ENCODE results near the gene INO80E. TPM values are rescaled to one million over a fixed set of nuclear protein-coding genes. Genes with fewer than 3 reads are reported as not detected.
"Not testable (repeated sequence)": the region's sequence is repeated elsewhere in the genome, so short reads cannot be mapped to it uniquely, and the experiment has no call there.

The INO80E gene
- total RNA-seq, 2 experiments from 2014 or later: 84.1 to 94.0 TPM

- H3K27me3 Mint-ChIP-seq: peaks cover 56% of the 10 kb centered on the region
- ChIA-PET CTCF (interaction anchor here (0.6 to 4.6 kb wide), 21 partner anchors 8 to 389 kb away, joined by 3 to 63 read pairs (median 6); partner anchors contain the start of genes C16orf92, HIRIP3 and TBX6), POLR2A (no interaction called here)
- H3K4me1 Mint-ChIP-seq (ENCODE audit: low read depth): peaks cover 23% of the 10 kb centered on the region
- no peak within 1 kb of the TSS for H3K27ac Mint-ChIP-seq
- H3K4me3 Mint-ChIP-seq: no peak within 1 kb of the TSS
- no peaks in the 10 kb centered on the region for H3K9me3 Mint-ChIP-seq
- intact Hi-C loops (cut with micrococcal nuclease): no loop called here
- no peaks in the 10 kb centered on the region for H3K36me3 Mint-ChIP-seq
- no peak for DNase-seq
These were observed 34.9 kb downstream of the INO80E start, which contains the start of gene TLCD3B for GRCh38 chr16:30030841-30031413. TSS of gene TLCD3B (minus strand) at chr16:30031271. CDS start at chr16:30030527, 744 bp downstream.

GRCh38 chr16:30031477-30031918 is 35.5 kb downstream of the INO80E start:
- peaks cover 23% of the 10 kb centered on the region for H3K4me1 Mint-ChIP-seq (ENCODE audit: low read depth)
- no peaks in the 10 kb centered on the region for H3K9me3 Mint-ChIP-seq
- POLR2A ChIA-PET: interaction anchor here (1.1 kb wide), 2 partner anchors 21 to 23 kb away, joined by 3 read pairs; a partner anchor contains a TSS
- no peak overlapping the region for H3K4me3 Mint-ChIP-seq
- H3K27me3 Mint-ChIP-seq: peaks cover 56% of the 10 kb centered on the region
- H3K27ac Mint-ChIP-seq: no peak overlapping the region
- DNase-seq: no peak
- intact Hi-C loops (cut with micrococcal nuclease): no loop called here
- H3K36me3 Mint-ChIP-seq: no peaks in the 10 kb centered on the region
- CTCF ChIA-PET: interaction anchor here (0.5 to 4.6 kb wide), 41 partner anchors 8 to 390 kb away, joined by 3 to 63 read pairs (median 5); partner anchors contain the start of genes C16orf92, HIRIP3, KCTD13 and KIF22

GRCh38 chr16:30032083-30032819 is 36.2 kb downstream of the INO80E start:
- POLR2A ChIA-PET: interaction anchor here (0.6 to 1.1 kb wide), 5 partner anchors 21 to 1055 kb away, joined by 3 to 5 read pairs (median 3); a partner anchor contains a TSS
- CTCF ChIA-PET: interaction anchor here (0.5 to 4.6 kb wide), 64 partner anchors 8 to 554 kb away, joined by 3 to 63 read pairs (median 4); partner anchors contain the start of genes ALDOA, C16orf92, HIRIP3 and INO80E
- Mint-ChIP-seq H3K27me3 (peaks cover 49% of the 10 kb centered on the region), H3K4me1 (ENCODE audit: low read depth) (peaks cover 23% of the 10 kb centered on the region), H3K27ac (no peak overlapping the region), H3K4me3 (no peak overlapping the region), H3K36me3 (no peaks in the 10 kb centered on the region), H3K9me3 (no peaks in the 10 kb centered on the region)
- intact Hi-C loops (cut with micrococcal nuclease): no loop called here
- DNase-seq: peak; percentile 77

- ChIA-PET POLR2A (no interaction called here), CTCF (interaction anchor here (0.8 to 4.6 kb wide), 17 partner anchors 10 to 334 kb away, joined by 3 to 63 read pairs (median 5); partner anchors contain the start of genes ALDOA, C16orf92 and MVP)
- H3K27ac Mint-ChIP-seq: no peak overlapping the region
- DNase-seq: peak; percentile 68
- peaks cover 41% of the 10 kb centered on the region for H3K27me3 Mint-ChIP-seq
- intact Hi-C loops (cut with micrococcal nuclease): no loop called here
- no peaks in the 10 kb centered on the region for H3K9me3 Mint-ChIP-seq
- H3K36me3 Mint-ChIP-seq: no peaks in the 10 kb centered on the region
- H3K4me3 Mint-ChIP-seq: no peak overlapping the region
- peaks cover 23% of the 10 kb centered on the region for H3K4me1 Mint-ChIP-seq (ENCODE audit: low read depth)
These were observed 37.2 kb downstream of the INO80E start for GRCh38 chr16:30033270-30033669.

GRCh38 chr16:30040221-30040620 is 44.2 kb downstream of the INO80E start:
- Mint-ChIP-seq H3K27ac (no peak overlapping the region), H3K4me1 (ENCODE audit: low read depth) (peaks cover 3% of the 10 kb centered on the region), H3K9me3 (no peaks in the 10 kb centered on the region), H3K36me3 (no peaks in the 10 kb centered on the region), H3K4me3 (no peak overlapping the region), H3K27me3 (peaks cover 6% of the 10 kb centered on the region)
- CTCF ChIA-PET: interaction anchor here (0.6 to 2.6 kb wide), 3 partner anchors 9 to 224 kb away, joined by 3 to 11 read pairs (median 8); partner anchors contain the start of genes PAGR1 and TLCD3B
- intact Hi-C loops (cut with micrococcal nuclease): no loop called here
- POLR2A ChIA-PET: no interaction called here
- DNase-seq: no peak

GRCh38 chr16:30040690-30041089 is 44.6 kb downstream of the INO80E start:
- H3K4me3 Mint-ChIP-seq; POLR2A ChIA-PET; DNase-seq; H3K27ac Mint-ChIP-seq; H3K9me3 Mint-ChIP-seq; H3K4me1 Mint-ChIP-seq (ENCODE audit: low read depth); intact Hi-C loops (cut with micrococcal nuclease); H3K36me3 Mint-ChIP-seq; H3K27me3 Mint-ChIP-seq: not testable (repeated sequence)
- CTCF ChIA-PET: interaction anchor here (1.2 to 2.6 kb wide), 2 partner anchors 9 to 15 kb away, joined by 6 to 11 read pairs; partner anchors contain the start of gene TLCD3B

GRCh38 chr16:30041841-30042240 is 45.8 kb downstream of the INO80E start:
- ChIA-PET POLR2A (interaction anchor here (0.7 kb wide), 1 partner anchor 45 kb away, joined by 3 read pairs; the partner anchor contains the start of gene INO80E), CTCF (interaction anchor here (1.2 to 3.3 kb wide), 6 partner anchors 10 to 51 kb away, joined by 5 to 17 read pairs (median 8); partner anchors contain the start of genes TBX6 and TLCD3B)
- Mint-ChIP-seq H3K4me1 (ENCODE audit: low read depth) (peaks cover 8% of the 10 kb centered on the region), H3K27me3 (peaks cover 3% of the 10 kb centered on the region), H3K4me3 (no peak overlapping the region), H3K9me3 (no peaks in the 10 kb centered on the region), H3K36me3 (no peaks in the 10 kb centered on the region), H3K27ac (no peak overlapping the region)
- no peak for DNase-seq
- intact Hi-C loops (cut with micrococcal nuclease): no loop called here

GRCh38 chr16:30046178-30046577 is 50.1 kb downstream of the INO80E start:
- Mint-ChIP-seq H3K4me3 (no peak overlapping the region), H3K27ac (no peak overlapping the region), H3K36me3 (no peaks in the 10 kb centered on the region), H3K4me1 (ENCODE audit: low read depth) (peaks cover 12% of the 10 kb centered on the region), H3K27me3 (no peaks in the 10 kb centered on the region), H3K9me3 (no peaks in the 10 kb centered on the region)
- ChIA-PET POLR2A (no interaction called here), CTCF (interaction anchor here (1.2 kb wide), 1 partner anchor 14 kb away, joined by 3 read pairs; no protein-coding TSS in a partner anchor)
- peak; percentile 49 for DNase-seq
- intact Hi-C loops (cut with micrococcal nuclease): no loop called here

GRCh38 chr16:30046588-30046987 is 50.5 kb downstream of the INO80E start:
- no peak overlapping the region for H3K4me3 Mint-ChIP-seq
- no peak overlapping the region for H3K27ac Mint-ChIP-seq
- CTCF ChIA-PET: interaction anchor here (1.2 kb wide), 1 partner anchor 14 kb away, joined by 3 read pairs; no protein-coding TSS in a partner anchor
- no peaks in the 10 kb centered on the region for H3K9me3 Mint-ChIP-seq
- no peak for DNase-seq
- POLR2A ChIA-PET: no interaction called here
- no peaks in the 10 kb centered on the region for H3K27me3 Mint-ChIP-seq
- intact Hi-C loops (cut with micrococcal nuclease): no loop called here
- H3K36me3 Mint-ChIP-seq: no peaks in the 10 kb centered on the region
- peaks cover 14% of the 10 kb centered on the region for H3K4me1 Mint-ChIP-seq (ENCODE audit: low read depth)

GRCh38 chr16:30049871-30050270 is 53.8 kb downstream of the INO80E start:
- ChIA-PET POLR2A (interaction anchor here (1.6 kb wide), 1 partner anchor 15 kb away, joined by 4 read pairs; no protein-coding TSS in a partner anchor), CTCF (no interaction called here)
- H3K27me3 Mint-ChIP-seq: no peaks in the 10 kb centered on the region
- peaks cover 28% of the 10 kb centered on the region for H3K4me1 Mint-ChIP-seq (ENCODE audit: low read depth)
- intact Hi-C loops (cut with micrococcal nuclease): loop anchor here (5.0 kb wide), 1 partner anchor 42 kb away; the partner anchor contains the start of gene TBX6
- no peak overlapping the region for H3K27ac Mint-ChIP-seq
- no peak for DNase-seq
- no peak overlapping the region for H3K4me3 Mint-ChIP-seq
- no peaks in the 10 kb centered on the region for H3K36me3 Mint-ChIP-seq
- H3K9me3 Mint-ChIP-seq: no peaks in the 10 kb centered on the region

- no peaks in the 10 kb centered on the region for H3K27me3 Mint-ChIP-seq
- peaks cover 28% of the 10 kb centered on the region for H3K4me1 Mint-ChIP-seq (ENCODE audit: low read depth)
- DNase-seq: no peak
- POLR2A ChIA-PET: no interaction called here
- H3K9me3 Mint-ChIP-seq: no peaks in the 10 kb centered on the region
- peak overlapping the region; percentile 75 for H3K4me3 Mint-ChIP-seq
- H3K36me3 Mint-ChIP-seq: no peaks in the 10 kb centered on the region
- H3K27ac Mint-ChIP-seq: no peak overlapping the region
- intact Hi-C loops (cut with micrococcal nuclease): loop anchor here (5.0 kb wide), 1 partner anchor 41 kb away; the partner anchor contains the start of gene TBX6
- CTCF ChIA-PET: interaction anchor here (0.9 to 2.1 kb wide), 3 partner anchors 14 to 40 kb away, joined by 3 to 8 read pairs (median 3); partner anchors contain the start of genes ALDOA and TBX6
These were observed 55.5 kb downstream of the INO80E start for GRCh38 chr16:30051518-30051917.

Measured in activated CD4-positive, alpha-beta memory T cell treated with anti-CD3 and anti-CD28 coated beads for 36 hours (primary cell).